Choroid plexus epithelial cell (primary cell): Measurements from ENCODE around the gene COA5.
A peak's percentile ranks its signal among the peaks of the same experiment; 100 is the strongest.

Experiments
- DNase-seq: peaks from one replicate; pipeline ENCODE4 v3.0.0-alpha.2; 2010; ENCODE audit warnings: low read depth
- H3K4me3 ChIP-seq: 2 replicates; pipeline ENCODE4 v1.5.1; 2011; ENCODE audit warnings: low read depth, mild to moderate bottlenecking, control low read depth, low read length, moderate library complexity
- CTCF ChIP-seq: conservative IDR thresholded peaks from 2 replicates; pipeline ENCODE4 v1.5.1; 2011; ENCODE audit warnings: low read depth, mild to moderate bottlenecking, control low read depth, inconsistent platforms, low read length, moderate library complexity

COA5 gene

DNA sequence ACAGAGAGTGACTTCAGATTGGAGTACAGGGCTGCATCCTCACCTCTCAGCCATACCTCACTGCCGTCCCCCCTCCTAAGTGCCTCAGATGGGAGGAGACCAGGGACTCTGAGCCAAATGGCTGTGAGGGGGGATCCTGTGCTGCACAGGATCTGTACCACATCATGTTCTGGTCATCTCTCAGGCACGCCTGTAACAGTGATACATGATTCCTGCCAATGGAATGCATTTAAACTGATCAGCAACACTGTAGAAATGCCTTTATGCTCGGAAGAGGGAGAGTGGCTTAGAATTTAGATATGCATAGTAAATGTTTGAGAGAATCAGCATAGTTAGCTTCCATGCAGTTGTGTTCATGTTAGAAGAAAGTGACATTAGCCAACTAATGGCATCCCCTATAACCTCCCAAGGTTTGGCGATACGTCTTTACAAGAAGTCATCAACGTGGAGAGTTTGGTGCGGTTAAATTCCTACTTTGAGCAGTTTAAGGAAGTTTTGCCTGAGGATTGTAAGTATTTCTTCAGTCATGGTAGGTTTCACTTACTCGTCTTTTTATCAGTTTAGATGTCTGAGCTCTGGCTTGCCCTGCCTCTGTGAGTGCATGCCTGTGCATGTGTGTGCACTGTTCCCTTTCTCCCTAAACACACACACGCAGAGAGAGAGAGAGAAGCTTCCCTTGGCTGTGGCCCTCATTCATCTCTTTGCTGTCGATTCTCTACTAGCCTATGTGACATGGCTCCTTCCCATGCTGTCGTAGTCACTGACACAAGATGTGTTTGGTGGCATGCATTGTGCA is 40.0 kb downstream of the COA5 start:
- no peak for TF ChIP-seq CTCF
- peak; percentile 16 for DNase-seq
- H3K4me3 ChIP-seq, result no peak overlapping the region

GRCh38 chr2:98565941-98566340 is 42.4 kb downstream of the COA5 start:
- DNase-seq, result no peak
- H3K4me3 ChIP-seq, result no peak overlapping the region
- TF ChIP-seq CTCF, result no peak

GRCh38 chr2:98565286-98565860 is 42.9 kb downstream of the COA5 start:
- no peak for DNase-seq
- no peak overlapping the region for H3K4me3 ChIP-seq
- no peak for TF ChIP-seq CTCF

DNA sequence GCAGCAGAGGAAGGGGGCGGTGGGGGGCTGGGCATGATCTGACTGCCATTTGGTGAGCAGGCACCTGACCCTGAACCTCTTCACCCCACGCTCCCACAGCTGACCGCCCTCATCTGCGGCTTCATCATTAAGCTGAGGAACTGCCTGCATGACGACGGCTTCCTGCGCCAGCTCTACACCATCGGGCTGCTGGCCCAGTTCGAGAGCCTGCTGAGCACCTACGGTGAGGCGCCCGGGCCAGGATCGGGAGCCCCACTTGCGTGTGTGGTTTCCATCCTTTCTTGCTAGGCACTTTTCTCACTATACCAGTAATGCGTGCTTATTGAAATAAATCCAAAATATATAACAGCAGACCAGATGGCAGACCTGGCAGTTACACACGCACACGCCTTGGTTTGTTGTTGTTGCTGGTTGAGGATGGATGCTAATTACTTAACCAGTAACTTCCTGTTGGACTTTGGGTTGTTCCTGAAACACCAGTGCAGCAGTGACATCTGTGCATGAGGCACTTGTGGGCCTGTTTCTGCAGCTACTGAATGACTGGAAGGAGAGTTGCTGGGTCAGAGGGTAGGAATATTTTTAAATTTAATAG is 43.7 kb downstream of the COA5 start:
- DNase-seq, result no peak
- H3K4me3 ChIP-seq, result no peak overlapping the region
- no peak for TF ChIP-seq CTCF

- no peak overlapping the region for H3K4me3 ChIP-seq
Observed at GRCh38 chr2:98563394-98563793, 44.9 kb downstream of the COA5 start.

DNA sequence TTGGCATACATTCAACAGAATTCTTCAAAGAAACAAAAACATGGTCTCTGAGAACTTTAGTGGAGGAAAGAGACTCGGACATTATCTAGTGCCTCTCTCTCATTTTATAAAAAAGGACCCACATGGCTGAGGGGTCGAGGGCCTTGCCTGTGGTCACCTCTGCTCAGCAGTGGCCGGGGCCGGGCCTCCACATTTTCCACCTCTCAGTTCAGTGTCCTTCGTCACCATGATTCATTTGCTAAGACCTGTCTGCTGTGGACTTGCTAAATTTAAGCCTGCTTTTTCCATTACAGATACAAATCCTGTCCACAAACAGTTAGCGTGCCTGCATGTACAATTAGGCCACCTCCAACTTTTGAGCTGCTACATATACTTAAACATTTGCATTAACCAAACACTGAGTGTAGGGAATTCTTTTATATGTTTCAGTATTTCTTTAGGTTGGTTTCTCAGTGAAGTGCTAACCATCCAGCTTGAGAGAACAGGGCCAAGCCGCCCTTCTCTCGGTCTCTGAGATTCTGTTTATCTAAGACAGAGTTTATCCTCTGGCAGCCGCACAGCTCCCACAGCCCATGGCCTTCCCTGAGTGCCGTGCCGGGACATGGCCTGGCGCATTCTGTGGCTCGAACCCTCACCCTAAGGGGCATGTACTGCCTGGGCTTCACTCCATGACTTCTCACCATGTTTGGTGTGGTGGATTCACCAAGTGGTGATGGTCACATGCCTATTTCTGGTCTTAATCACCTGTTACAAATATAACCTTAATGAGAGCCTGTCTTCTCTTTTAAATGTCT is 46.2 kb downstream of the COA5 start:
- TF ChIP-seq CTCF, result no peak
- DNase-seq, result peak; percentile 32
- no peak overlapping the region for H3K4me3 ChIP-seq

More at GRCh38 chr2:98563394-98563793, 44.9 kb downstream of the COA5 start:
- TF ChIP-seq CTCF, result no peak
- no peak for DNase-seq
